Fibroblast of skin of abdomen (primary cell): ENCODE data around the gene SLC4A2.

ENCODE experiments used
- DNase-seq: peaks from one replicate; pipeline ENCODE4 v3.0.0-alpha.2; 2013

SLC4A2 gene

GRCh38 chr7:151095828-151096475 lies 36.6 kb downstream of the SLC4A2 start:
- DNase-seq = no peak

- no peak for DNase-seq
Observed at GRCh38 chr7:151099486-151100211, 40.3 kb downstream of the SLC4A2 start.

- no peak for DNase-seq
Observed at GRCh38 chr7:151100921-151101320, 41.5 kb downstream of the SLC4A2 start.

GRCh38 chr7:151101621-151102396 lies 42.4 kb downstream of the SLC4A2 start:
- DNase-seq = no peak

- DNase-seq = no peak
Observed at GRCh38 chr7:151102991-151103390, 43.6 kb downstream of the SLC4A2 start.

- no peak for DNase-seq
Observed at GRCh38 chr7:151103973-151104372, 44.6 kb downstream of the SLC4A2 start.

- DNase-seq = peak; percentile 92
Observed at GRCh38 chr7:151104411-151105235, 45.2 kb downstream of the SLC4A2 start.

- no peak for DNase-seq
Observed at GRCh38 chr7:151107882-151108281, 48.5 kb downstream of the SLC4A2 start.

- DNase-seq = peak; percentile 39
Observed at GRCh38 chr7:151109094-151110048, 50.0 kb downstream of the SLC4A2 start.

- DNase-seq = no peak
Observed at GRCh38 chr7:151110236-151110940, 51.0 kb downstream of the SLC4A2 start.

GRCh38 chr7:151110941-151111645 lies 51.7 kb downstream of the SLC4A2 start:
- peak; percentile 69 for DNase-seq

GRCh38 chr7:151113344-151114150 lies 54.2 kb downstream of the SLC4A2 start:
- DNase-seq = peak; percentile 89

- no peak for DNase-seq
Observed at GRCh38 chr7:151114151-151115090, 55.0 kb downstream of the SLC4A2 start.

- DNase-seq = peak; percentile 25
Observed at GRCh38 chr7:151115121-151115835, 55.9 kb downstream of the SLC4A2 start.

GRCh38 chr7:151115836-151116418 lies 56.5 kb downstream of the SLC4A2 start:
- DNase-seq = no peak

GRCh38 chr7:151116603-151117440 lies 57.4 kb downstream of the SLC4A2 start:
- no peak for DNase-seq
